Peyer's patch (tissue), 4 donors: Measurements from ENCODE around the gene FRAT1.

Source experiments
- CTCF ChIP-seq, 6 experiments: fragments of 450-650 bp in 4 of 6; fragments of 200-600 bp in 2 of 6; sonication (generic) in 1 of 6; IDR thresholded peaks; one replicate each; pipeline ENCODE4 v1.5.1; 2017 to 2019; ENCODE audit warnings: antibody characterized with exemption in 6 of 6, mild to moderate bottlenecking in 3 of 6, moderate library complexity in 1 of 6
- POLR2A ChIP-seq, 2 donors: fragments of 450-650 bp; IDR thresholded peaks; one replicate each; pipeline ENCODE4 v1.5.1; 2017; ENCODE audit warnings: antibody characterized with exemption in 2 of 2, mild to moderate bottlenecking in 2 of 2, moderate library complexity in 2 of 2

GRCh38 chr10:97328646-97329453 lies 9.8 kb downstream of the FRAT1 start:
- TF ChIP-seq CTCF (IDR thresholded peaks at IDR 0.05) (no peak), POLR2A (IDR thresholded peaks at IDR 0.05) (no peak)
